H4 (cell line): ENCODE measurements around the gene SH3BP4. TPM values are rescaled to one million over a fixed set of nuclear protein-coding genes. Genes with fewer than 3 reads are reported as not detected.

Experiments used
- DNase-seq: peaks from one replicate; pipeline ENCODE4 v3.0.0-alpha.2; 2015; ENCODE audit warnings: low spot score
- total RNA-seq: library from RNA; depleted of rRNA; stranded (reverse); fragments of >200 nt; shearing (Covaris generic); gene quantifications from 2 replicates; pipeline ENCODE4 v1.2.3, GENCODE V29; 2014

SH3BP4 gene
- total RNA-seq, 1 experiment from 2014 or later, result 78.6 TPM

DNA sequence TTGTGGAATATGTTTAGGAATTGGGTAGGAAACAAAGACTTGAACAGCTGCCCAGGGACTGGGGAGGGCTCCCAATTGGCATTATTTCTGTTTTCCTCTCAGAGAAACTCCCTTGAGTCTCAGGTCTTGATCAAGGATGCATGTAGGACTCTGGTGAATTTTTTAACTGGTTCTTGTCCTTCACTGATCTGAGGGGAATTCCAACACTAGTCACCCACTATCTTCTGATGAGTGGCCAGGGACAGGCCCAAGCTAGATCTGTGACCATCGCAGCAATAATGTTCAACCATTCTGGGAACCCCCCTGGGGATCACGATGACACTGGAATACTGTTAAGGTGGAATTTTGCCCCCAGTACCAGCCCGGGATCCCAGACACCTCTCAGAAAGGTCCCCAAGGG lies 132.0 kb downstream of the SH3BP4 start:
- no peak for DNase-seq

DNA sequence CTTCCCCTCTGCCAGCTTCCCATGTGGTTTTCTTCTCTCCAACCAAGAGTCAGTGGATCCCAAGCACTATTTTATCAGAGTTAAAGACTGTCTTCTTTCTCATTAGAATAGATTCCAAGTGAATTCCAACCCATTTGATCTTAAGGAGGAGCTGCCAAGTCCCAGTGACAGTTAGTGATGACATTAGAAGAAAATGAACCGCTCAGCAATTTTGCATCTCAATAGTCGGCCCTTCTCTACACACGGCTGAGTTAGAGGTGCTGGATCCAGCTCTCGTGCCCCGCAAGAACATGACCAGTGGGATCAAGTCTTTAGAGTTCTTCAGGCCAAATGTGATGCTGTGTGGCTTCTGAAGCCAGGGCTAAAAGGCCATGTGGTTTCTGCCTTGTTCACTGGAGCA lies 132.6 kb downstream of the SH3BP4 start:
- no peak for DNase-seq

DNA sequence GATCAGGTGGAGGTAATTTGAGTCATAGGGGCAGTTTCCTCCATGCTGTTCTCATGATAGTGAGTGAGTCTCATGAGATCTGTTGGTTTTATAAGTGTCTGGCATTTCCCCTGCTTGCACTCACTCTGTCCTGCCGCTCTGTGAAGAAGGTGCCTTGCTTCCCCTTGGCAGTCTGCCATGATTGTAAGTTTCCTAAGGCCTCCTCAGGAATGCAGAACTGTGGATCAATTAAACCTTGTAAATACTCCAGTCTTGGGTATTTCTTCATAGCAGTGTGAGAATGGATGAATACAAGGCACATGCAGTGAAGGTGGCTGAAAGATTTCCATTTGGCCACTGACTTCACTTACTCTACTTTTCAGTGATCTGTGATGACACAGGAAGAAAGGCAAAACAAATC lies 133.7 kb downstream of the SH3BP4 start:
- DNase-seq, result no peak

DNA sequence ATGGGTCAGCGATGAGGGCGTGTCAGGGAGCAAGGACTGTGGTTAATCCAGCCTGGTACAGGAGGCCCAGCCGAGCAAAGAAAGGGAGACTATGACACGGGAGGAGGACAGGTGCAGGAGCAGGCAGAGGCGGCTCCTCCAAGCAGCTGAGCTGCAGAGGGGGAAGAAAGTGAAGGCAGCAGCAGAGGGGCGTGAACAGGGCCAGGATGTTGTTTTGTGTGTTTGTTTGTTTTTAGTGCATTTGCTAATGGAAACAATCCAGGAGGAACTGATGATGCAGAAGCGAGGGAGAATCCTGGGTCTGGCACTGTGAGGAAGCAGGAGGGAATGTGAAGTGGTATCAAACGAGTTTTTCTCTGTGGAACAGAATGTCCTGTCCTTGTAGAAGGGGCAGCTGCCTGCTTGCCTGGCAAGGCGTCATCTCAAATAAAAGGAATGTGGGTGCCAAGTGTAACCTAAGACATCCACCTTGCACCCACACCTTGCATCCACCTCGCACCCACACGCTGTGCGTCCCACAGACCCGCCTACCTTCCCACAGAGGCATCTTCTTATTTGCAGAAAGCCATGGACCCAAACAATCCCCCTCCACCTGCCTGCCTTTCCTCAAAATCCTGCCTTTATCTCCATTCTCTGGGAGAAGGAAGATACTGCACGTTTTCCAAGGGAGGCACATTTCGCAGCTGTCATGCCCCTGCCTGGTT lies 134.8 kb downstream of the SH3BP4 start:
- no peak for DNase-seq

DNA sequence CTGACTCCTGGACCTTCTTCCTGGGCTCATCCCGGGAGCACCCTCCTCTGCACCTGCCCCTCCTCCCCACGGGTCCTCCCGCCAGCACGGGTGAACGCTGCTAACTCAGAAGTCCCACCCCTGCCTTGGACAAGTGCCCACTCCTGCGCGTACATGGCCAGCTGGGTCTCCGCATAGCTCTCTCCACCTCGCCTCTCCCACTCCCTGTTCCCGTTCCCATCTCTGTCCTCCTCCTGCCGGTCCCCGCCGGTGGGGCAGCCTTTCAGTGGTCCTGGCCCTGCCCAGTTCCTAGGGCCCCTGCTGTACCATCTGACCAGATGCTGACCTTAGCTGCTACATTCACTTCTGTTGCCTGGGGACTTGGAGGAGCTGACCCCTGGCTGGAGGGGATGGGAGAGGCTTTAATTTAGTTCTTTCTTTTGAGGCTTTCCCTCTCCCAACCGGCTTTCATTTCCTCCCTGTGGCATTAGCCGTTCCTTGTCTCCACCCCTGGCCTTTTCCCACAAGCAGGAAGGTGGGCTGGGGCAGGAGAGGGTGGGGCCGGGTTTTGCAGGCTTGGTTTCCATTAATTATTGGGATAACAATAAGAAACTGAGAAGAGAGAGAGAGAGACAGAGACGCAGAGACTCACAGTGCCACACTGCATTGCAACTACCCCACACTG lies 136.1 kb downstream of the SH3BP4 start:
- DNase-seq, result no peak

DNA sequence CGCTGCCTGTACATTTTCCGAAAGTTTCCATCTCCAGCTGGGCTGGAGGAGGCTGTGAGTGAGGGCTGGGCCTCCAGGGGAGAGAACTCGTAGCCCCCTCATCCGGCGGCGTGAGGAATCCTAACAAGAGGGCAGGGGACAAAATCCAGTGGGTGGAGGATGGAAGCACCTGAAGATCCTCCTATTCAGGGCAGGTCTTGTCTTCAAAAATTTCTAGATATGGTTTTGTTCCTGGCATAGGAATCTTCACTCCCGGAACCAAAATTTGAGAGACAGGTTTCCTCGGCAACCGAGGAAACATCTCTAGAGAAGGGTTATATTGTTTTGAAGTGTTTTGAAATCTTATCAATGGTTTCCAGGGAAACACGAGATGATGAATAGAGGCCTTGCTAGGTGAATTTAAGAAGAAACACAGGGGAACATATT lies 136.7 kb downstream of the SH3BP4 start:
- DNase-seq, result no peak

DNA sequence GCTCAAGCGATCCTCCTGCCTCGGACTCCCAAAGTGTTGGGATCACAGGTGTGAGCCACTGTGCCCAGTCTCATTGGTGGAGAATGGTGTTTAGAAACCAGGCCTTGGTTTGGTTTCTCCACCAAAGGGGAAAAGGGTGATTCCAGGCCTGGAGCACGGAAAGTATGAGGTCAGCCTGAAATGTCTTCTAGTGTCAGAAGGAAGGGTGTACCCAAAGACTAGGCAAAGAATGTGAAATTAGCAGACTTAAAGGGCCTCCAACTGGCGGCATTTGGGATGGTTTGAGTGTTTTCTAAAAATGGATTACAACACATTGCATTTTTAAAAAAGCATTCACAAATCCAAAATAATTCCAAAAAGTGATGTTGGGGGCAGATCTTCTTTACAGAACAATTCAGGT lies 139.6 kb downstream of the SH3BP4 start:
- no peak for DNase-seq

DNA sequence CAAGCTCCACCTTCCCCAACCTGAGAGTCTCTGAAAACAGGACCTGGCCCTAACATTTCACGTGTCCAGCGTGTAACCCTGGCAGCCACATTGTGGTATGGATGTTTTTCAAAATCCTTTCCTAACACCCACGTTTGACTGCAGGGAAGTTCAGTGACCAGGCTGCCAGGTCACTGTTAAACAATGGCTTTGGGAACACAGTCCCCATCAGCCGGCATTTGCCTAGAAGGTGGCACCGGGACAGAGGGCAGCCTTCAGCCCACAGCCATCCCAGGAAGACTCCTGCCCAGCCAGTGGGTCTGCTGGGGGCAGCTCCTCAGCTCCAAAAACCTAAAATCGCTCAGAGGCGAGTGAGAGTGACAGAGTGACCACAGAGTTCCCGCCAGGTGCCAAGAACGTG lies 140.2 kb downstream of the SH3BP4 start:
- no peak for DNase-seq

DNA sequence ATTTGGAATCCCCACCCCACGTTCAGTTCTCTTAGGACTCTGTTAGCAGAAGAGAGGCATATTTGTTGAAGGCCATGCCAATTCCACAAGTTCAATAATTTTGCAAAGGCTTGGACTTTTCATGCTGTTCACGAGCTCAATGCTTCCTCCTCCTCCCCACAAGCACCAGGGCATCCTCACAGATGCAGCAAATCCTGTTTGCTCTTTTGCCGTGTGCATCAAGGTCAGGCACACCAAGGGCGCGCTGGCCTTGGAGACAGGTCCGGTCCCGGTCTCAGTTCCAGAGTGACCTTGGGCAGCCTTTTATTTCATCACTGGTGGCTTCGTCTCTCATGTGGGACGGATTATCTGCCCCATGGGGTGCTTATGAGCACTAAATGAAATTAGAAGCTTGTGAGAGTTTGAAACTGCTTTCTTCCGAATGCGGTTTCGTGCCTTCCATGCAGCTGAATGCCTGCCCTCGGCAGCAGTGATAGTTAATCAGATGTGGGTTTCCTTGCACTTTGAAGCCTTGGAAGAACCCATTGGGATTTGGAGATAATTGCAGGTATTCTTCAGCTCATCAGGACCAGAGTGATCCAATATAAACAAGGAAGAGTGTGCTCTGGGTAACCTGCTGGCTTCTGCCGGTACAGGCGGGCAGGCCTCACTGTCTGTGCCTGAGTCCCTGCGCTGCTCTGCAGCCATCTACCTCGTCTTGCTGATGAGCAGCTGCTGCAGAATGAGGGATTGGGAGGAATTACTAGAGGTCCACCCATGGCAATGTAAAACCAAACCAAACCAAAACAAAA lies 140.8 kb downstream of the SH3BP4 start:
- DNase-seq, result no peak

DNA sequence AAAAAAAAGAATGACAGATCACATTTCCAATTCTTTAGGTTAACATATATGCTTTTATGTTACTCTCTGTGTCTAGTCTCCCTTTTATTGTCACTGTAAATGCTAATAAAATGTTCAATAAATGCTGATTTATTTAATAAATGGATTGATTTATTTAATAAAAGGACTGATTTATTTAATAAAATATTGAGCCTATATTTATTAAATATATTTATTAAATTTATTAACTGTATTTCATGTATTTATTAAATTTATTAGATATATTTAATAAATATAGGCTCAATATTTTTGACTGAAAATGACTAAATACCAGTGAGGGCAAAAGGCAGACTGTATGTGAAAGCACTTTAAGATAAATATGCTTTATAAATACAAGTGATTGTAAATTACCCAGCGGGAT lies 142.6 kb downstream of the SH3BP4 start:
- no peak for DNase-seq

DNA sequence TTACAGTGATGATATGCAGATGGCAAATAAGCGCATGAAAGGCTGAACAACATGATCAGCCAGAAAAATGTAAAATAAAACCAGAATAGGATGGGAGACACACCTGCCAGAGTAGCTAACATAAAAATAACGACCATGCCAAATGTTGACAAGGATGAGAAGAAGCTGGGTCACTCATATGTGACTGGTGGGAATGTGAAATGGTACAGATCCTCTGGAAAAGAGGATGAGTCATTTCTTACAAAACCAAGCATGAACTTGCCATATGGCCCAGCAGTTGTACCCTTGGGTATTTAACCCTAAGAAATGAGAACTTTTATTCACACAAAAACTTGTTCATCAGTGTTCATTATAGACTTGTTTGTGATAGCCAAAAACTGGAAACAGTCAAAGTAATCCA lies 143.8 kb downstream of the SH3BP4 start:
- DNase-seq, result no peak

DNA sequence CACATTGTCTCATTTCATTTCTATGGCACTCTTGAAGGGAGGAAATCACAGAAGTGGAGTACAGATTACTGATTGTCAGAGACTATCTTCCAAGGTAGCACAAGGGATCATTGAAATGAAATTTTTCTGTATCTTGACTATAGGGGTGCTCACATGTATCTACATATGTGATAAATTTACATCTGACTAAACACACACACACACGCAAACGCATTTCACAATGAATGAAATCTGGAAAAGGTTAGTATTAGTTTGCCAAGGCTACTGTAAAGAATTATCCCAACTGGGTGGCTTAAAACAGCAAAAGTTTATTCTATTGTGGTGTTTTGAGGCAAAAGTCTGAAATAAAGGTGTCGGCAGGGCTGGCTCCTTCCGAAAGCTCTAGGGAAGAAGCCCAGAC lies 144.6 kb downstream of the SH3BP4 start:
- DNase-seq, result no peak

DNA sequence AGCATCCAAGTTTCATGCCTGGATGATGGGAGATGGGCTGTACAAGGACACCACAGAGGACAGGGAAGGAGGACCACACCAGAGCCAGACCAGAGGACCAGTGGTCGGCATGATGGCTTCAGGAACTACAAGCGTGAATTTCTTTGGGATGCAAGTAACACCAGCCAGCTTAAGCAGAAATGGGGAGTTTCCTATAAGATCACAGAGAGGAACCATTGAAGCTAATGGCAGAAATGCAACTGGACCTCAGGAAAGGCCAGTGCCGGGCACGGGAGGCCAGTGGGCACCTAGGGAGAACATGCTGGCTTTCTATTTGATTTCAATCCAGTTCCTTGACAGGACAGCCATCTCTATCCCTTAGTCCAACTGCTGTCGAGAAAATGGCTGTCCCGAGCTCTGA lies 145.4 kb downstream of the SH3BP4 start:
- DNase-seq, result no peak

DNA sequence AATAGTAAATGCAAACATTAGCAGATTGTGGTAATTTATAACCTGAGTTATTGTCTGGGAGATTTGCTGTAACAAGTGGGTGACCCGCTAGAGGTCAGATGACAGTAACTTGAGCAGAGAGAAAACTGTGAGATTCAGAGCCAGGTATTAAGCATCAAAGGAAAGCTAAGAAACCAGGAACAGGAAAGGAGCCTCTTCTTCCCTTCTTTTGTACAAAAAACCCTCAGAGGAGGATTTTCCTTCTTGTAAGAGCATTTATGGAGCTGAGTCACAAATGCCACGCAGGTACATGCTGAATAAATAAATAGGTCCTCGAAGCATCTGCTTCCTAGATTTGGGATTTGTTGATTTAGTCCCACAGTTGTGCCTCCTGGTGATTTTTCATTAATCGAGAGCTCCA lies 146.5 kb downstream of the SH3BP4 start:
- DNase-seq, result no peak

DNA sequence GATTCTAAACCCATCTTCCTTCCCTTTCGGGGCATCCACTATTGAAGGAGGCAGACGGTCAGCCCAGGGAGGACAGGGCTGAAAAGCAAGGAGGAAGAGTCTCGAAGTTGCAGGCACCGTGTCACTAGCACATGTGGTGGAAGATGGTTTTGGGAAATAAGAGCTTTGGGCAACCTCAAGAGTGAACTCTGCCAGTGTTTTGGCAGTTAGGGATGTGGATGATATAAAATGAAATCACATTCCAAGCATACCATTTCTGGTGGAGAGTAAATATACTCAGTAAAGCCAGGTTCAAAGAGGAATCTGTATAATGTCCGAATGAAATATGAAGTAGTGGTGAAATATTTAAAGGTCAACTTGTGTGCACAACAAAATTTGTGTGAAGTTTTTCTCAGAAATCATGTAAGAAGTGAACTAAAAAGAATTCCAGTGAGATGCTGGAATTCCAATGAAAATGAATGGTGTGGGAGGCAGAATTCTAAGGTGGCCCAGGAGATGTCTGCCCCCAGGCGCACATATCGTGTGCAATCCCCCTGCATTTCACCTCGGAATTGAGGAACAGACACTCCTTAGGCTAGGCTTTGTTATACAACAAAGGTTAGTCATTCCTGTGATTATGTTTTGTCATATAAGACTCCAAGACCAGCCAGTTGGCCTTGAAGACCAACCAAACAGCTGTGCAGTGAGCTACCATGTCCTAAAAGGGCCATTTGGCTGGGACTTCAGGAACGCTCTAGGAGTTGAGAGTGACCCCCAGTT lies 147.1 kb downstream of the SH3BP4 start:
- DNase-seq, result no peak

DNA sequence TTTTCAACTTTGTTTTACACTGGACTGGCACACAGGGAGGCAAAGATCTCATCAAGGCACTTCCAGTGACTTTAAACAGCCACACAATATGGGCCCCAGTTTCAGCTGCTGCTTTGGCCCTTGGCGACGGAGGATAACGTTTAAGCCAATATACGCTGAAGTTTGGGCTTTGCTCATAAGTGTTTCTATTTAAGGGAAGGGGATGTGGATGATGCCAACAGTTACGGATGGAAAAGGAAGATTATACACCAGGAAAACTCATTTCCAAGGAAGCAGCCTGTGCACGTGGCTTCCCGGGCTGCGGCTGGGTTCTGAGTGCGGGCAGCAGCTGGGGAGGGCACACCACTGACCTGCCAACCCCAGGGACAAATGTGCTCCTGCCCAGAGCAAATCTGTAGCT lies 151.1 kb downstream of the SH3BP4 start:
- no peak for DNase-seq
